Measurements from ENCODE around the gene SHH.
"Not testable (repeated sequence)": the region's sequence is repeated elsewhere in the genome, so short reads cannot be mapped to it uniquely, and the experiment has no call there.

Gene SHH

GRCh38 chr7:155843426-155844018, 31.3 kb upstream of the SHH start:
- no peaks in the 10 kb centered on the region for H3K9me3 ChIP-seq
- H3K4me2 ChIP-seq, result no peak overlapping the region
- H3K36me3 ChIP-seq, result no peaks in the 10 kb centered on the region
- H3K27ac ChIP-seq, result no peak overlapping the region
- no peaks in the 10 kb centered on the region for H4K20me1 ChIP-seq
- H3K4me1 ChIP-seq, result peaks cover 6% of the 10 kb centered on the region
- H3K27me3 ChIP-seq, result peaks cover 23% of the 10 kb centered on the region
- TF ChIP-seq Cebpa-rat (IDR thresholded peaks at IDR 0.05), result no peak
- H3K9ac ChIP-seq, result no peak overlapping the region
- H3K4me3 ChIP-seq, result no peak overlapping the region

GRCh38 chr7:155842496-155843265, 30.4 kb upstream of the SHH start:
- Histone ChIP-seq H3K9ac (no peak overlapping the region), H3K4me3 (no peak overlapping the region), H3K36me3 (no peaks in the 10 kb centered on the region), H3K27me3 (peaks cover 16% of the 10 kb centered on the region), H4K20me1 (no peaks in the 10 kb centered on the region), H3K4me2 (no peak overlapping the region), H3K27ac (no peak overlapping the region), H3K4me1 (peaks cover 1% of the 10 kb centered on the region), H3K9me3 (no peaks in the 10 kb centered on the region)
- TF ChIP-seq Cebpa-rat (IDR thresholded peaks at IDR 0.05), result no peak

- Histone ChIP-seq H3K27me3 (no peaks in the 10 kb centered on the region), H3K4me2 (no peak overlapping the region), H3K27ac (no peak overlapping the region), H3K4me1 (peaks cover 9% of the 10 kb centered on the region), H3K36me3 (no peaks in the 10 kb centered on the region), H4K20me1 (no peaks in the 10 kb centered on the region), H3K4me3 (no peak overlapping the region), H3K9ac (no peak overlapping the region), H3K9me3 (no peaks in the 10 kb centered on the region)
- no peak for TF ChIP-seq Cebpa-rat (IDR thresholded peaks at IDR 0.05)
Observed at GRCh38 chr7:155840909-155841308, 28.6 kb upstream of the SHH start.

- Histone ChIP-seq H3K27ac (no peak overlapping the region), H3K4me1 (peaks cover 11% of the 10 kb centered on the region), H3K4me3 (no peak overlapping the region), H3K27me3 (no peaks in the 10 kb centered on the region), H3K4me2 (no peak overlapping the region), H4K20me1 (no peaks in the 10 kb centered on the region), H3K9me3 (no peaks in the 10 kb centered on the region), H3K36me3 (no peaks in the 10 kb centered on the region), H3K9ac (no peak overlapping the region)
- TF ChIP-seq Cebpa-rat (IDR thresholded peaks at IDR 0.05), result no peak
Observed at GRCh38 chr7:155840262-155840885, 28.1 kb upstream of the SHH start.

GRCh38 chr7:155839461-155839860, 27.2 kb upstream of the SHH start:
- H3K36me3 ChIP-seq, result no peaks in the 10 kb centered on the region
- no peaks in the 10 kb centered on the region for H3K27me3 ChIP-seq
- TF ChIP-seq Cebpa-rat (IDR thresholded peaks at IDR 0.05), result no peak
- no peak overlapping the region for H3K9ac ChIP-seq
- H3K4me1 ChIP-seq, result peaks cover 11% of the 10 kb centered on the region
- no peaks in the 10 kb centered on the region for H4K20me1 ChIP-seq
- H3K4me2 ChIP-seq, result no peak overlapping the region
- H3K27ac ChIP-seq, result no peak overlapping the region
- H3K9me3 ChIP-seq, result no peaks in the 10 kb centered on the region
- no peak overlapping the region for H3K4me3 ChIP-seq

- not testable (repeated sequence) for H3K9me3 ChIP-seq, H3K4me2 ChIP-seq, H3K27me3 ChIP-seq, H3K9ac ChIP-seq, H3K27ac ChIP-seq, H4K20me1 ChIP-seq, H3K36me3 ChIP-seq, H3K4me3 ChIP-seq
- H3K4me1 ChIP-seq, result peaks cover 11% of the 10 kb centered on the region
Observed at GRCh38 chr7:155838312-155838711, 26.0 kb upstream of the SHH start.

GRCh38 chr7:155837126-155837479, 24.8 kb upstream of the SHH start:
- H3K4me3 ChIP-seq, result no peak overlapping the region
- H3K9me3 ChIP-seq, result no peaks in the 10 kb centered on the region
- H3K9ac ChIP-seq, result no peak overlapping the region
- peaks cover 11% of the 10 kb centered on the region for H3K4me1 ChIP-seq
- H3K27me3 ChIP-seq, result no peaks in the 10 kb centered on the region
- H3K27ac ChIP-seq, result no peak overlapping the region
- no peak overlapping the region for H3K4me2 ChIP-seq
- TF ChIP-seq Cebpa-rat (IDR thresholded peaks at IDR 0.05), result no peak
- no peaks in the 10 kb centered on the region for H4K20me1 ChIP-seq
- H3K36me3 ChIP-seq, result no peaks in the 10 kb centered on the region

- Histone ChIP-seq H3K4me2 (peak overlapping the region; percentile 27), H3K36me3 (no peaks in the 10 kb centered on the region), H3K9ac (no peak overlapping the region), H3K4me1 (peaks cover 11% of the 10 kb centered on the region), H3K4me3 (no peak overlapping the region), H3K27me3 (no peaks in the 10 kb centered on the region), H4K20me1 (no peaks in the 10 kb centered on the region), H3K9me3 (no peaks in the 10 kb centered on the region), H3K27ac (no peak overlapping the region)
- TF ChIP-seq Cebpa-rat (IDR thresholded peaks at IDR 0.05), result no peak
Observed at GRCh38 chr7:155836216-155837125, 24.2 kb upstream of the SHH start.

GRCh38 chr7:155835446-155836215, 23.4 kb upstream of the SHH start:
- no peak for TF ChIP-seq Cebpa-rat (IDR thresholded peaks at IDR 0.05)
- Histone ChIP-seq H3K36me3 (no peaks in the 10 kb centered on the region), H3K4me2 (peak overlapping the region; percentile 27; the same call in 1 of the 2 replicates), H3K27ac (no peak overlapping the region), H3K9ac (no peak overlapping the region), H3K4me1 (peaks cover 11% of the 10 kb centered on the region), H4K20me1 (no peaks in the 10 kb centered on the region), H3K4me3 (no peak overlapping the region), H3K27me3 (no peaks in the 10 kb centered on the region), H3K9me3 (no peaks in the 10 kb centered on the region)

Measured in BLaER1 (cell line).